Natural killer cell treated with Interleukin-12 subunit alpha and Interleukin-12 subunit beta and Interleukin-15 and Interleukin-18, amount 100 ng/mL, for 72 hours (primary cell): ENCODE measurements around the gene ALB. TPM values are rescaled to one million over a fixed set of nuclear protein-coding genes. Genes with fewer than 3 reads are reported as not detected.

ENCODE experiments used
- ATAC-seq, 2 donors: fragments of 150-1000 bp; cut with Tn5 transposase in 1 of 2; sonication (Bioruptor Pico), chemical (Tn5 transposase) in 1 of 2; 2 replicates each; pipeline ENCODE4 v1.10.0; 2021
- DNase-seq: peaks from one replicate; pipeline ENCODE4 v3.0.0; 2022; ENCODE audit warnings: low spot score
- H3K27ac Mint-ChIP-seq, 2 donors: 1 replicate in 1 of 2; 2 replicates in 1 of 2; pipeline ENCODE4 v1.8.0; 2022; ENCODE audit warnings: mixed read lengths in 2 of 2, mild to moderate bottlenecking in 1 of 2, moderate library complexity in 1 of 2
- H3K27me3 Mint-ChIP-seq, 2 donors: 1 replicate in 1 of 2; 2 replicates in 1 of 2; pipeline ENCODE4 v1.8.0; 2022; ENCODE audit warnings: mixed read lengths in 2 of 2
- H3K36me3 Mint-ChIP-seq: one replicate; pipeline ENCODE4 v1.8.0; 2022; ENCODE audit warnings: mixed read lengths
- H3K4me1 Mint-ChIP-seq, 2 donors: 1 replicate in 1 of 2; 2 replicates in 1 of 2; pipeline ENCODE4 v1.8.0; 2022; ENCODE audit warnings: low read depth in 2 of 2, mixed read lengths in 2 of 2, mild to moderate bottlenecking in 1 of 2
- H3K4me3 Mint-ChIP-seq: one replicate; pipeline ENCODE4 v1.8.0; 2022; ENCODE audit warnings: mixed read lengths
- H3K9me3 Mint-ChIP-seq: 2 replicates; pipeline ENCODE4 v1.8.0; 2022; ENCODE audit warnings: mixed read lengths
- total RNA-seq, 2 donors: library from RNA; stranded (reverse); gene quantifications; one replicate each; pipeline ENCODE4 v1.2.3, GENCODE V29; 2022

ALB gene
- total RNA-seq, 2 donors from 2014 or later, result not detected

DNA sequence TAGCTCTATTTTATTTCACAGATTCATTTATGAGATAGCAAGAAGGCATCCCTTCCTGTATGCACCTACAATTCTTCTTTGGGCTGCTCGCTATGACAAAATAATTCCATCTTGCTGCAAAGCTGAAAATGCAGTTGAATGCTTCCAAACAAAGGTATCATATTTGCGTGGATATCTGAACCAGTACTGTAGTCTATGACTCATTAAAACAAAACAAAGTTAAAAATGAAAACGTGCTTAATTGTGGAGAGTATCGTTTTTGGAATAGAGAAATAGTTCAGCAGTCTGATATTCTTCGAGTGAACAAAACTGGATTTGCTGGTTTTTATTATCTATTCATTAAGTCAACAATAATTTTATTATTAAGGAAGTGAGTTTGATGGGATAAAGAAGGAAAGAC lies 38.2 kb downstream of the ALB start:
- Mint-ChIP-seq H3K27ac (no peak overlapping the region), H3K27me3 (no peaks in the 10 kb centered on the region), H3K36me3 (no peaks in the 10 kb centered on the region), H3K4me3 (no peak overlapping the region), H3K9me3 (no peaks in the 10 kb centered on the region), H3K4me1 (no peaks in the 10 kb centered on the region)
- ATAC-seq, result no peak
- no peak for DNase-seq

DNA sequence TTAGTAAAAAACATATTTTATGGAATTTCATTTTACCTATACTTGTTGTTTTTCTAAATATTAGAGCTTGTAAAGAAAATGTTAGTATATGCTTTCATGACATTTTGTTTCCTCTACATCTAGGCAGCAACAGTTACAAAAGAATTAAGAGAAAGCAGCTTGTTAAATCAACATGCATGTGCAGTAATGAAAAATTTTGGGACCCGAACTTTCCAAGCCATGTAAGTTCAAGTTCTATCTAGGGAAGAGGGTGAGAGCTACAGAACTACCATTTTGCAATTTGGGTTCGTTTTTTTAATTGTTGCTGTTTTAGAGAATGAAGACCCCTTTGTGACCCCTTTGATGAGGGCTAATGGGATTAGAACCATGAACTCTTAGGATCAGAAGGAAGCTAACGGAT lies 39.1 kb downstream of the ALB start:
- Mint-ChIP-seq H3K27ac (no peak overlapping the region), H3K4me3 (no peak overlapping the region), H3K4me1 (no peaks in the 10 kb centered on the region), H3K9me3 (no peaks in the 10 kb centered on the region), H3K36me3 (no peaks in the 10 kb centered on the region), H3K27me3 (no peaks in the 10 kb centered on the region)
- ATAC-seq (no peak), DNase-seq (no peak)

- Mint-ChIP-seq H3K4me1 (no peaks in the 10 kb centered on the region), H3K27me3 (no peaks in the 10 kb centered on the region), H3K36me3 (no peaks in the 10 kb centered on the region), H3K4me3 (no peak overlapping the region), H3K9me3 (no peaks in the 10 kb centered on the region), H3K27ac (no peak overlapping the region)
- DNase-seq (no peak), ATAC-seq (no peak)
These were observed 41.6 kb downstream of the ALB start for GRCh38 chr4:73445383-73446335.

DNA sequence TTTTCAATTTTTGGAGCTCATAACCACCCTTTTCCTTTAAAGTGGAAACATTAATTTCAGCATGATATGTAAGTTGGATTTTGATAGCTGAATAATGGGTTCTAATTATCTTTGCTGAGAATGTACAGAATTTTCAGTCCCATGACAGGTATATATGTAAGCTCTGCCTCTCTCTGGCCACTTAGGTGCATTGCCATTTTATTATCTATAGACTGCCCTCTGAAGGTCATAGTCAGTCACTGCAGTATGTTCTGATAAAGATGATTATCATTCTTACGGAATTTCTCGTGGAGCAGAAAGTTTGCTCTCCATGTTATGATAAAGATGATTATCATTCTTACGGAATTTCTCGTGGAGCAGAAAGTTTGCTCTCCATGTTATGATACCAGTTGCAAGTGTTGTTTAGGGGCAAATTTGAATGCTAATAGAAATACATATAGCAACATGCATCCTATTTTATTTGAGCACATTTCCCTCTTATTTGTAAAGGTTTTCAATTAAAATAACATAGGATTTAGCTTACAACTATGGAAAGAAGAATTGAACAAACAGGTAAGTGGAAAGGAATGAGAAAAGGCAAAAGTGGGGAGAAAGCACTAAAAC lies 42.4 kb downstream of the ALB start:
- ATAC-seq (no peak), DNase-seq (no peak)
- no peak overlapping the region for H3K4me3 Mint-ChIP-seq
- H3K27me3 Mint-ChIP-seq, result no peaks in the 10 kb centered on the region
- H3K9me3 Mint-ChIP-seq, result no peaks in the 10 kb centered on the region
- no peaks in the 10 kb centered on the region for H3K36me3 Mint-ChIP-seq
- no peak overlapping the region for H3K27ac Mint-ChIP-seq
- H3K4me1 Mint-ChIP-seq, result no peaks in the 10 kb centered on the region

DNA sequence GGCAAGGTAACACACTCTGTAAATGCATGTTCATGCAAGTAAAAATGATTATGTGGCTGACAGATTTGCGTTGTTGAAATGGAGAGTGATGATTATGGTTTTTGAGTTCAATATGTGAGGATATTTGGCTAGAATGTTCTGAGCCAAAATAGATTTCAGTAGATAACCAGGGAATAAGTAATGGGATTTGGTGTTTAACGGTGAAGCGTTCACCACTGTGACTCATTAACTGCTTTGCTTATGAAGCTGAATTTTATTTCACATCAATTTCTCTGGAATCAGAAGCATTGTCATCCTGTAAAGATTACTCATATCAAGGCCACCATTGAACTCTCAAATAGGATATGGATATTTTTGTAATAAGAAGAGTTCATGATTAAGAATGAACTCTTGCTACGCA lies 43.6 kb downstream of the ALB start:
- H3K4me1 Mint-ChIP-seq, result no peaks in the 10 kb centered on the region
- ATAC-seq, result no peak
- H3K27me3 Mint-ChIP-seq, result no peaks in the 10 kb centered on the region
- no peak overlapping the region for H3K4me3 Mint-ChIP-seq
- H3K9me3 Mint-ChIP-seq, result no peaks in the 10 kb centered on the region
- no peaks in the 10 kb centered on the region for H3K36me3 Mint-ChIP-seq
- H3K27ac Mint-ChIP-seq, result no peak overlapping the region
- DNase-seq, result no peak

- Mint-ChIP-seq H3K27ac (no peak overlapping the region), H3K4me3 (no peak overlapping the region), H3K9me3 (no peaks in the 10 kb centered on the region), H3K4me1 (no peaks in the 10 kb centered on the region), H3K36me3 (no peaks in the 10 kb centered on the region), H3K27me3 (no peaks in the 10 kb centered on the region)
- ATAC-seq (no peak), DNase-seq (no peak)
These were observed 44.5 kb downstream of the ALB start for GRCh38 chr4:73448448-73449203.

- H3K36me3 Mint-ChIP-seq, result no peaks in the 10 kb centered on the region
These were observed 46.4 kb downstream of the ALB start for GRCh38 chr4:73450398-73451004.

DNA sequence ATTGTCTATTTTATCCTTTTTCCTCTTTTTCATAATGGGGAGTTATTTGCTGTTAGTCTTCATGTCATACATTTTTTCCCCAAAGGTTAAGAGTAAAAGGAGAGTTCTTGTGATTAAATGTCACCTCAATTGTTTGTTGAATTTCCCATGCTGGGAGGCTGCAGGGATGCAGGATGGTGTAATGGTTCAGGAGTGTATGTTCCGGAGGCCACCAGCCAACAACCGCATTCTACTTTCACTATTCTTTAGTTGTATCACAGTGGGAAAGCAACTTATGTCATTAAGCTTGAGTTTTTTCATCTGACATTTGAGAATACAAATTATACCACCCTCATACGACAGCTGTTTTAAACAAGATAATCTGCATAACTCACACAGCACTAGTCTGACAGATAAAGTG lies 47.3 kb downstream of the ALB start:
- Mint-ChIP-seq H3K9me3 (peaks cover 3% of the 10 kb centered on the region), H3K4me1 (no peaks in the 10 kb centered on the region), H3K27me3 (peaks cover 0 to 5% of the 10 kb centered on the region in 2 donors), H3K36me3 (no peaks in the 10 kb centered on the region), H3K27ac (no peak overlapping the region), H3K4me3 (no peak overlapping the region)
- DNase-seq, result no peak
- no peak for ATAC-seq

More at GRCh38 chr4:73450398-73451004, 46.4 kb downstream of the ALB start:
- H3K9me3 Mint-ChIP-seq, result no peaks in the 10 kb centered on the region
- no peak overlapping the region for H3K27ac Mint-ChIP-seq
- H3K4me3 Mint-ChIP-seq, result no peak overlapping the region
- no peaks in the 10 kb centered on the region for H3K4me1 Mint-ChIP-seq
- DNase-seq (no peak), ATAC-seq (no peak)
- no peaks in the 10 kb centered on the region for H3K27me3 Mint-ChIP-seq

- no peaks in the 10 kb centered on the region for H3K4me1 Mint-ChIP-seq
- H3K27ac Mint-ChIP-seq, result no peak overlapping the region
- H3K9me3 Mint-ChIP-seq, result peaks cover 4% of the 10 kb centered on the region
- H3K4me3 Mint-ChIP-seq, result no peak overlapping the region
- no peak for DNase-seq
- ATAC-seq, result no peak
- no peaks in the 10 kb centered on the region for H3K36me3 Mint-ChIP-seq
- H3K27me3 Mint-ChIP-seq, result peaks cover 0 to 7% of the 10 kb centered on the region in 2 donors
These were observed 48.1 kb downstream of the ALB start for GRCh38 chr4:73451981-73452747.

GRCh38 chr4:73452953-73453700 lies 49.0 kb downstream of the ALB start:
- Mint-ChIP-seq H3K27me3 (peaks cover 0 to 7% of the 10 kb centered on the region in 2 donors), H3K27ac (no peak overlapping the region), H3K4me1 (no peaks in the 10 kb centered on the region), H3K9me3 (peaks cover 8% of the 10 kb centered on the region), H3K36me3 (no peaks in the 10 kb centered on the region), H3K4me3 (no peak overlapping the region)
- ATAC-seq, result no peak
- DNase-seq, result no peak

GRCh38 chr4:73453701-73454005 lies 49.6 kb downstream of the ALB start:
- no peaks in the 10 kb centered on the region for H3K4me1 Mint-ChIP-seq
- no peak overlapping the region for H3K4me3 Mint-ChIP-seq

GRCh38 chr4:73454920-73455319 lies 50.8 kb downstream of the ALB start:
- peaks cover 0 to 7% of the 10 kb centered on the region in 2 donors for H3K27me3 Mint-ChIP-seq
- peaks cover 12% of the 10 kb centered on the region for H3K9me3 Mint-ChIP-seq
- H3K36me3 Mint-ChIP-seq, result no peaks in the 10 kb centered on the region
- ATAC-seq, result no peak
- DNase-seq, result no peak
- no peaks in the 10 kb centered on the region for H3K4me1 Mint-ChIP-seq
- H3K27ac Mint-ChIP-seq, result no peak overlapping the region
- H3K4me3 Mint-ChIP-seq, result no peak overlapping the region

More at GRCh38 chr4:73453701-73454005, 49.6 kb downstream of the ALB start:
- no peak for ATAC-seq
- peaks cover 0 to 7% of the 10 kb centered on the region in 2 donors for H3K27me3 Mint-ChIP-seq
- H3K27ac Mint-ChIP-seq, result no peak overlapping the region
- no peaks in the 10 kb centered on the region for H3K36me3 Mint-ChIP-seq
- H3K9me3 Mint-ChIP-seq, result peaks cover 11% of the 10 kb centered on the region
- DNase-seq, result no peak
